ENCODE data around the gene MXD4.
A peak's percentile ranks its signal among the peaks of the same experiment; 100 is the strongest.
"Not testable (repeated sequence)": the region's sequence is repeated elsewhere in the genome, so short reads cannot be mapped to it uniquely, and the experiment has no call there.

MXD4 gene

GRCh38 chr4:2251073-2251794 is 10.7 kb downstream of the MXD4 start:
- no peak for DNase-seq (ENCODE audit: low spot score)

GRCh38 chr4:2250357-2251072 is 11.4 kb downstream of the MXD4 start:
- no peak for DNase-seq (ENCODE audit: low spot score)

GRCh38 chr4:2249526-2250356 is 12.2 kb downstream of the MXD4 start:
- DNase-seq (ENCODE audit: low spot score) = no peak

GRCh38 chr4:2248821-2249261 is 13.1 kb downstream of the MXD4 start:
- DNase-seq (ENCODE audit: low spot score) = no peak

GRCh38 chr4:2248044-2248780 is 13.7 kb downstream of the MXD4 start:
- no peak for DNase-seq (ENCODE audit: low spot score)

GRCh38 chr4:2247128-2248043 is 14.5 kb downstream of the MXD4 start:
- no peak for DNase-seq (ENCODE audit: low spot score)

- no peak for DNase-seq (ENCODE audit: low spot score)
Observed at GRCh38 chr4:2246384-2247127, 15.4 kb downstream of the MXD4 start.

GRCh38 chr4:2245787-2246275 is 16.1 kb downstream of the MXD4 start:
- no peak for DNase-seq (ENCODE audit: low spot score)

- DNase-seq (ENCODE audit: low spot score) = no peak
Observed at GRCh38 chr4:2245057-2245786, 16.7 kb downstream of the MXD4 start.

- DNase-seq (ENCODE audit: low spot score) = peak; percentile 20
Observed at GRCh38 chr4:2243681-2244380, 18.1 kb downstream of the MXD4 start.

- DNase-seq (ENCODE audit: low spot score) = peak; percentile 97
Observed at GRCh38 chr4:2241410-2242353, 20.2 kb downstream of the MXD4 start, which contains the start of the genes HAUS3 and POLN. HAUS3 (minus strand) TSS chr4:2242121; CDS start chr4:2240946, 1,175 bp downstream. POLN (minus strand) TSS chr4:2242121; CDS start chr4:2229231, 12,890 bp downstream.

GRCh38 chr4:2241003-2241402 is 20.9 kb downstream of the MXD4 start:
- DNase-seq (ENCODE audit: low spot score) = no peak

GRCh38 chr4:2236944-2237666 is 24.8 kb downstream of the MXD4 start:
- DNase-seq (ENCODE audit: low spot score) = no peak

GRCh38 chr4:2231082-2231481 is 30.8 kb downstream of the MXD4 start:
- DNase-seq (ENCODE audit: low spot score) = no peak

GRCh38 chr4:2226261-2226660 is 35.6 kb downstream of the MXD4 start:
- no peak for DNase-seq (ENCODE audit: low spot score)

- no peak for DNase-seq (ENCODE audit: low spot score)
Observed at GRCh38 chr4:2222838-2223237, 39.1 kb downstream of the MXD4 start.

GRCh38 chr4:2221378-2221777 is 40.5 kb downstream of the MXD4 start:
- DNase-seq (ENCODE audit: low spot score) = not testable (repeated sequence)

Data from kidney tubule cell (primary cell).